ENCODE measurements around the gene RIN2.

Gene RIN2, protein sequence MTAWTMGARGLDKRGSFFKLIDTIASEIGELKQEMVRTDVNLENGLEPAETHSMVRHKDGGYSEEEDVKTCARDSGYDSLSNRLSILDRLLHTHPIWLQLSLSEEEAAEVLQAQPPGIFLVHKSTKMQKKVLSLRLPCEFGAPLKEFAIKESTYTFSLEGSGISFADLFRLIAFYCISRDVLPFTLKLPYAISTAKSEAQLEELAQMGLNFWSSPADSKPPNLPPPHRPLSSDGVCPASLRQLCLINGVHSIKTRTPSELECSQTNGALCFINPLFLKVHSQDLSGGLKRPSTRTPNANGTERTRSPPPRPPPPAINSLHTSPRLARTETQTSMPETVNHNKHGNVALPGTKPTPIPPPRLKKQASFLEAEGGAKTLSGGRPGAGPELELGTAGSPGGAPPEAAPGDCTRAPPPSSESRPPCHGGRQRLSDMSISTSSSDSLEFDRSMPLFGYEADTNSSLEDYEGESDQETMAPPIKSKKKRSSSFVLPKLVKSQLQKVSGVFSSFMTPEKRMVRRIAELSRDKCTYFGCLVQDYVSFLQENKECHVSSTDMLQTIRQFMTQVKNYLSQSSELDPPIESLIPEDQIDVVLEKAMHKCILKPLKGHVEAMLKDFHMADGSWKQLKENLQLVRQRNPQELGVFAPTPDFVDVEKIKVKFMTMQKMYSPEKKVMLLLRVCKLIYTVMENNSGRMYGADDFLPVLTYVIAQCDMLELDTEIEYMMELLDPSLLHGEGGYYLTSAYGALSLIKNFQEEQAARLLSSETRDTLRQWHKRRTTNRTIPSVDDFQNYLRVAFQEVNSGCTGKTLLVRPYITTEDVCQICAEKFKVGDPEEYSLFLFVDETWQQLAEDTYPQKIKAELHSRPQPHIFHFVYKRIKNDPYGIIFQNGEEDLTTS

GRCh38 chr20:19758133-19758500 lies at the start of gene RIN2:
TSS of gene RIN2 (plus strand) at chr20:19758258. CDS start at chr20:19889602, 131,344 bp downstream.
- DNase-seq, result no peak

GRCh38 chr20:19709635-19710335 lies 48.3 kb upstream of the RIN2 start:
- no peak for DNase-seq

GRCh38 chr20:19710336-19711120 lies 47.5 kb upstream of the RIN2 start:
- no peak for DNase-seq

- DNase-seq, result no peak
Measured at GRCh38 chr20:19711126-19711525, 46.9 kb upstream of the RIN2 start.

DNA sequence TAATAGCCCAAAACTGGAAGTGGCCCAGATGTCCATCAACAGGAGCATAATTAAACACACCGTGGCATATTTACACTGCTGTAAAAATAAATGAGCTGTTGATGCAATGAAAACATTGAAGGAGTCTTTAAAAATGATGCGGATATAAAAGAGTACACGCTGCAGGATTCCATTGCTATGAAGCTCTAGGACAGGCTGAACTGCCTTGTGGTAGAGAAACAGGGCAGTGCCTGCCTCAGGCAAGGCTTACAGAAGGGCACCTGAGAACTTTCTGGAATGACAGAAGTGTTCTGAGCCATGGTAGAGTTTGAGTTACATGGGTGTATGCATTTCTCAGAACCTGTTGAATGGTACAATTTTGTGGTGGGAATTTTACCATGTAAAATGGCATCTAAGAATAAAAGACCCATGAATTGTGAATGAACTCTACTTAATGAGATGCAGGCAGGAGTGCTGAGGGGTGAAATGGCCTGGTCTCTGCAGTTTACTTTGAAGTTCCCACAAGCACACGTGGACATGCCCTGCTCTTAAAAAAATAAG lies 45.3 kb upstream of the RIN2 start:
- no peak for DNase-seq

DNA sequence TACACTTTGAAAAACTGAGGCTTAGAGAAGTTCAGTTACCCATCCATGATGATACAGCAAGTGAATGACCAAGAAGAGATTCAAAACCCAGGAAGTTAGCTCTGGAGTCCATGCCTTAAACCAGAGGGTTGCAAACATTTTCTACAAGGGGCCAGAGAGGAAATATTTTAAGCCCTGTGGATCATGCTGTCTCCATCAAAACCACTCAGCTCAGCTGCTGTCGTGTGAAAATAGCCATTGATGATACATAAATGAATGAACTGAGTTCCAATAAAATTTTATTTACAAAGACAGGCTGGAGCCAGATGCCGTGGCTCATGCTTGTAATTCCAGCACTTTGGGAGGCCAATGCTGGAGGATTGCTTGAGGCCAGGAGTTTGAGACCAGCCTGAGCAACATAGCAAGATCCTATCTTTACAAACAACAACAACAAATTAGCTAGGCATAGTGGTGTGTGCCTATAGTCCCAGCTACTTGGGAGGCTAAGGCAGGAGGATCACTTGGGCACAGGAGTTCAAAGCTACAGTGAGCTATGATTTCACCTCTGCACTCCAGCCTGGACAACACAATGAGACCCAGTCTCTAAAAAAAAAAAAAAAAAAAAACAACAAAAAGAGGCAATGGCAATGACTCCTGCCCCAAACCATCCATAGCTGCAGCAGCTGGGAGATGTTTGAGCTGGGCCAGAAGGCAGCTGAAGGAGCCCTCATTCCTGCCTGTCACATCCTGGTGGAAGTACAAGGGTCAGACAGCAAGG lies 44.1 kb upstream of the RIN2 start:
- DNase-seq, result no peak

DNA sequence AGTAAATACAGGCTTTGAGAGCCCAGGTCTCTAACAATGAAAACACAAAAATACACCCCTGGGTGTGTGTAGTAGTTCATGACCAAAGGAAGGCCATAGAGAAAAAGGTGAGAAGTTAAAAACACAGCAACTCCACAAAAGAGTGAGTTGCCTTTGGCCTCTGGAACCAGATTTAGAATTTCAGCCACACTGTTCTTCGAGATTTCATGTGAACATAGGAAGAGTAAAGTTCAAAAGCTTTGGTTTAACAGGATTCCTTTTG lies 43.5 kb upstream of the RIN2 start:
- DNase-seq, result no peak

DNA sequence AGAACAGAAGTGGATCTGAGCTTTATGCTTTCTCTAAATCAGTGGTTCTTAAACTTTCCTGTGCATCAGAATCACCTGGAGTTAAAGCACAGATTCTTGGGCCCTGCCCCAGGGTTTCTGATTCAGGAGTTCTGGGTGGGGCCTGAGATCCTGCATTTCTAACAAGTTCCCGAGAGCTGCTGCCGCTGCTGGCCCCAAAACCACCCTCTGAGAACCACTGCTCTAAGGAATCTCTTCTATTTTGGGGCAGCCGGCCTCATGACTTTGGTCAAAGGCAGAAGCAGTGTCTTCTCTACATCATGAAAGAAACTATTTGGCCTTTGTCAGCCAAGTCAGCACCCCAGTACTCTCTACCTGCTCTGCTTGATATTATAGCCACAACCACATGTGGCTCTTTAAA lies 42.1 kb upstream of the RIN2 start:
- no peak for DNase-seq

- DNase-seq, result no peak
Measured at GRCh38 chr20:19718880-19719279, 39.2 kb upstream of the RIN2 start.

DNA sequence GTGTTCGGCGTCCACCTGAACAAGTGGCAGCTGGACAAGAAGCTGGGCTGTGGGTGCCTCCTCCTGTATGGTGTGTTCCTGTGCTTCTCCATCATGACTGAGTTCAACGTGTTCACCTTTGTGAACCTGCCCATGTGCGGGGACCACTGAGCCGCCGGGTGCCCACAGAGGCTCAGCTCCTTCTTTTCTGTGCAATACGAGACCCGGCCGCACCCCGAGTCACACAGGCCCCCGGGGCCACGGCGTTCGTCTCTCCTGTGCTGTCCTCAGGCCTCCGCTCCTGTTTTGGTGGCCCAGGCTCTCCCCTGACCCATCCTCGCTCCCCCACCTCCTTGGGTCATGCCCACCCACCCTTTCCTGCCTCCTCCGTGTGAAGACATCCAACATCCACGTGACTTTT lies 37.1 kb upstream of the RIN2 start:
- DNase-seq, result no peak

- no peak for DNase-seq
Measured at GRCh38 chr20:19723051-19723450, 35.0 kb upstream of the RIN2 start.

GRCh38 chr20:19723813-19724430 lies 34.1 kb upstream of the RIN2 start:
- no peak for DNase-seq

DNA sequence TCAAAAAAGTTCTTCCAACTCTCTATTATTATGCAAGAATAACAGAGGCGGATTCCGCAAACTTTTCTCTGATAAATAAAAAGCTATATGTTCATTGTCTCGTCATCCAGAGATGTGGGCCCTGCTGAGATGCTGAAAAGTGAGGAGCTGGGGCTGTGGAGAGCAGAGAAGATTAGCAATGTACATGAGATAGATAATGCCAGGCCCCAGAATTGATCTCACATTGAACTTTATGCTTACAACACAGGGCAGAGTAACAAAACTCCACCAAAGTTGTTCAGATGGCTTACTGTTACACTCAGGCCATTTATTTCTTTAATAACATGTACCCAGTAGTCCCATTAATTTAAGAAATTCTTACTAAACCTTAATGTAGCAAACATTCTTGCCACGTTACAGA lies 32.7 kb upstream of the RIN2 start:
- no peak for DNase-seq

- DNase-seq, result no peak
Measured at GRCh38 chr20:19725814-19726525, 32.1 kb upstream of the RIN2 start.

- no peak for DNase-seq
Measured at GRCh38 chr20:19727251-19727847, 30.7 kb upstream of the RIN2 start.

GRCh38 chr20:19729672-19730071 lies 28.4 kb upstream of the RIN2 start:
- DNase-seq, result no peak

- DNase-seq, result no peak
Measured at GRCh38 chr20:19730706-19731105, 27.4 kb upstream of the RIN2 start.

DNA sequence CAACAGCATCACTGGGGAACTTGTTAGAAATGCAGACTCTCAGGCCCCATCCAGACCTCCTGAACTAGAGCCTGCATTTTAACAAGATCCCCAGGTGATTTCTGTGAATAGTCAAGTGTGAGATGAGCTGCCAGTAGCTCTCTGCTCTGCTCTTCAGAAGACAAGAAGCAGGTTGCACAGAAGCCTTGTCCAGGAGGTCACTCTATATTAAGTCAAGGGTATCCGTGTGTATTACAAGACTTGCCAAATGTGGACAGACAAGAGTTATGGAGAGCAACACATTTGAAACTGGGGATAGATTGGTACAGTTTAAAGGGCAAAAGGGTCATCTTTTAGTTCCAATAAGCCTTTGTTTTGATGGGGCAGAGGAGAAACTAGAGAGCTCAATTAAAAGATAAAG lies 23.2 kb upstream of the RIN2 start:
- no peak for DNase-seq

DNA sequence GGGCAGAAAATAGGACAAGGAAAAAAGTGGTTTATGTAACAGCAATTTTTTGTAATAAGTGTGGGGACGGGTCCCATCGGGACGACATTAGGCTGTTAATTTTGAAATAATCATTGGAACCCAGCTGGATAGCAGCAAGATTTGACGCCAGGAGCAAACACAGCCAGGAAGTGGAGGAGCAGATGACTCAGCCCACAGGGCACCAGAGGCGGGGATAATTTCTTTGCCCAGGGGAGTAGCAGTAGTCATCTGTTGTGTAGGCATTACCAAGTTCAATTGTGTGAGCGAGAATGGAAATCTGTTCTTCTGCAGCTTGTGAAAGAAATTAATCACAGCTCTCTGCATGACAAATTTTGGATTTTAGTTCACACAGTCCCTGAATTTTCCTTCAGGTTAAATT lies 22.6 kb upstream of the RIN2 start:
- no peak for DNase-seq

- no peak for DNase-seq
Measured at GRCh38 chr20:19737025-19737424, 21.0 kb upstream of the RIN2 start.

Data from CD4-positive, alpha-beta T cell treated with Interleukin-21 for 1 hour (primary cell).